PC-3 (cell line): Measurements from ENCODE around the gene NXPE3.

Experiments used
- EZH2phosphoT487 ChIP-seq: fragments of 300-600 bp; sonication (generic); IDR thresholded peaks from 2 replicates; pipeline ENCODE4 v1.6.1; 2018; ENCODE audit warnings: mild to moderate bottlenecking, antibody characterized with exemption, low read length, borderline replicate concordance
- TF ChIP-seq, protein P1 (sequence below): fragments of 300-600 bp; sonication (generic); conservative IDR thresholded peaks from 2 replicates; pipeline ENCODE4 v1.5.1; 2017; ENCODE audit warnings: antibody characterized with exemption, low read depth, mild to moderate bottlenecking, low read length

DNA sequence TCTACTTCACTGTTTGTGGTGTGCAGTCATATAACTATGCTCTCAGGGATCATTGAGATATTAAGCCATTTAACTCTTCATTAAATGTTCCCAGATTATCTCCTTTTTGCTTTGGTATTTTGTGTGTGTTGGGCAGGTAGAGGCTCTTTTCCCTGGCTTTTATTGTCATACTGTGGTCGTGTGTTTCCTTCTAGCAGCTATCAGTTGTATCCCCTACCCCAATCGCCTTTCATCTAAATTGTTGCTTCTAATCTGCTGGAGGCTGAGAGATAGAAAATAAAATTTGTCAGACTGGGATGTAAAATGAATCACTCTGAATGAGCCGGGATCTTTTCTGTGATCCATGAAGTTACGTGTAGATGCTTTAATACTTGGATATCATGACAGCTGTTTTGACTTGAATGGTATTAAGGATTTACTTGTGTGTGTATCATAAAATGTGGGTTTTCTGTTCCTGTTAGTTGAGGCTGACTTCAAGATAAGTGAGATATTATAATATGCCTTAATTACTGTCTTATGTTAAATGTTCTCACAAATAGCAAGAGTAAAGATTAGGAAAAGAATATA, 79.5 kb downstream of the NXPE3 start:
- TF ChIP-seq EZH2phosphoT487: no peak
- TF ChIP-seq, protein P1, sequence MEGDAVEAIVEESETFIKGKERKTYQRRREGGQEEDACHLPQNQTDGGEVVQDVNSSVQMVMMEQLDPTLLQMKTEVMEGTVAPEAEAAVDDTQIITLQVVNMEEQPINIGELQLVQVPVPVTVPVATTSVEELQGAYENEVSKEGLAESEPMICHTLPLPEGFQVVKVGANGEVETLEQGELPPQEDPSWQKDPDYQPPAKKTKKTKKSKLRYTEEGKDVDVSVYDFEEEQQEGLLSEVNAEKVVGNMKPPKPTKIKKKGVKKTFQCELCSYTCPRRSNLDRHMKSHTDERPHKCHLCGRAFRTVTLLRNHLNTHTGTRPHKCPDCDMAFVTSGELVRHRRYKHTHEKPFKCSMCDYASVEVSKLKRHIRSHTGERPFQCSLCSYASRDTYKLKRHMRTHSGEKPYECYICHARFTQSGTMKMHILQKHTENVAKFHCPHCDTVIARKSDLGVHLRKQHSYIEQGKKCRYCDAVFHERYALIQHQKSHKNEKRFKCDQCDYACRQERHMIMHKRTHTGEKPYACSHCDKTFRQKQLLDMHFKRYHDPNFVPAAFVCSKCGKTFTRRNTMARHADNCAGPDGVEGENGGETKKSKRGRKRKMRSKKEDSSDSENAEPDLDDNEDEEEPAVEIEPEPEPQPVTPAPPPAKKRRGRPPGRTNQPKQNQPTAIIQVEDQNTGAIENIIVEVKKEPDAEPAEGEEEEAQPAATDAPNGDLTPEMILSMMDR: no peak
